Right hindlimb (tissue), 1 donor: Measurements from ENCODE around the gene MYBPH.
A peak's percentile ranks its signal among the peaks of the same experiment; 100 is the strongest.

Source experiments
- DNase-seq: peaks from one replicate; pipeline ENCODE4 v3.0.0-alpha.2; 2018

The MYBPH gene, protein sequence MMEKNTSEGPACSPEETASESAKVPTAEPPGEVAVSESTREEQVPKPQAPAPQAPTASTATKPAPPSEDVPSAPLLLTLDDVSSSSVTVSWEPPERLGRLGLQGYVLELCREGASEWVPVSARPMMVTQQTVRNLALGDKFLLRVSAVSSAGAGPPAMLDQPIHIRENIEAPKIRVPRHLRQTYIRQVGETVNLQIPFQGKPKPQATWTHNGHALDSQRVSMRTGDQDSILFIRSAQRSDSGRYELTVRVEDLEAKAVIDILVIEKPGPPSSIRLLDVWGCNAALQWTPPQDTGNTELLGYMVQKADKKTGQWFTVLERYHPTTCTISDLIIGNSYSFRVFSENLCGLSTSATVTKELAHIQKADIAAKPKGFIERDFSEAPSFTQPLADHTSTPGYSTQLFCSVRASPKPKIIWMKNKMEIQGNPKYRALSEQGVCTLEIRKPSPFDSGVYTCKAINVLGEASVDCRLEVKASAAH

DNA sequence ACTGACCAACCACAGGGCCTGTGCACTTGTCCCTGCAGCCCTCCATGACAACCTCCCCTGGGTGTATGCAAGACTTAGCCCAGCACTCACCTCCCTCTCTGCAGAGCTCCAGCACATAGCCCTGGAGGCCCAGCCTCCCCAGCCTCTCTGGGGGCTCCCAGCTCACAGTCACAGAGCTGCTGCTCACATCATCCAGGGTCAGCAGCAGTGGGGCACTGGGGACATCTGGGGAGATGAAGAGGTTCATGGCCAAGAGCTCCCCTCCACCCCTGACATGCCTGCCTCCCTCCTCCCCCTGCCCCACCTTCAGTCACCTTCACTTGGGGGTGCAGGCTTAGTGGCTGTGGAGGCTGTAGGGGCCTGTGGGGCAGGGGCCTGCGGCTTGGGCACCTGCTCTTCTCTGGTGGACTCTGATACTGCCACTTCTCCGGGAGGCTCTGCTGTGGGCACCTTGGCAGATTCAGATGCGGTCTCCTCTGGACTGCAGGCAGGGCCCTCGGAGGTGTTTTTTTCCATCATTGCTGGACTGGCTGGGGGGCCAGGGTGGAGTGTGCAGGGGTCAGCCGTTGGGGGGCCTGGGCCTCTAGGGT lies at the start of gene MYBPH:
Gene MYBPH, minus strand, starts transcription at position 590 of the 590 bp plus-strand sequence. Its CDS starts 71 bp downstream, at position 519.
- DNase-seq: no peak

DNA sequence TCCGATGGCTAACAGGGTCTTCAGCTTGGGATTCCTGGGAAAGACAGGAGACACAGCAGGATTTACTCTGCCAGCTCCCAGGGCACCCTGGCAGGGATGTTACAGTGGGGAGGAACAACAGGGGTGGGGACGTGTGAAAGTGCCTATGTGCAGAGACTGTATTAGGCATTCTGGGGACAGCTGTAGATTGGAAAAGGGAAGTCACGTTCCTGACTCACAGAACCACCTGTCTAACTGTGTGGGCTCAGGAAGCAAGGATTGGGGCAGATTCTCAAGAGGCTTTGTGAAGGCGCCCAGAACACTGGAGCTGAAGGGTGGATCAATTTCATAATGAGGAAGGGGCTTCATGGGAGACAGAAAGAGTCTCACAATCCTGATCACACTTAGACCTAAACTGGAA lies 49.4 kb upstream of the MYBPH start:
- DNase-seq: no peak

DNA sequence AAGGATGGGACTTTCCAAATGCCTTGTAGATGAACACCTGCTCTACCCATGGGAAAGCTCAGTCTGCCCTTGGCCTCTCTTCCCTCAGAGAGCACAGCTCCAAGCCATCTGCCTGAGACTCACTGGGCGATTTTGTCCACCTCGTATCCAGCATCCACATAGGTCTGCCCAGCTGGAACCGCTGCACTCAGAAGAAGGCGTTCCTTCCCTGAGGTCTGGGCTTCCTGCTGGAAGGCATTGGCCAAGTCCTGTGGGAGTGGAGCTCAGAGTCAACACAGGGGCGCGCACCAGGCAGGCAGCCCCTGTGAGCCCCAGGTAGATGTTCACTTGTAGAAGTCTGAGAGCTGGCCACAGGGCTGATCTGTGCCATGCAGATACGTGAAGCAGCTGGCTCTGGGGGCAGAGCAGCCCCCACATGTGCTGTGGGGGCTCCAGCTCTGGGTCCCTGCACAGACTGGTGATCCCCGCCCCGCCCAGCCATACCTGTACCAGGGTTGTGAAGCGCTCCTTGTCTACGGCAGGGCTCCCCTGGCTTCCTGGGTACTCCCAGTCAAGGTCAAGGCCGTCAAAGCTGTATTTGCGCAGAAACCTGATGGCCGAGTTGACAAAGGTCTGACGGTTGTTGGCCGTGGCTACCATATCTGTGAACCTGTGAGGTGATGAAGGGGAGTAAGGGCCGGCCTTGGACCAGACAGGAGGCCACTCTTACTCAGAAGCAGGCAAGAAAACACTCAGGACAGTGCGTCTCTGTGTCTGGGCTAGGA lies 47.6 kb upstream of the MYBPH start:
- DNase-seq: no peak

DNA sequence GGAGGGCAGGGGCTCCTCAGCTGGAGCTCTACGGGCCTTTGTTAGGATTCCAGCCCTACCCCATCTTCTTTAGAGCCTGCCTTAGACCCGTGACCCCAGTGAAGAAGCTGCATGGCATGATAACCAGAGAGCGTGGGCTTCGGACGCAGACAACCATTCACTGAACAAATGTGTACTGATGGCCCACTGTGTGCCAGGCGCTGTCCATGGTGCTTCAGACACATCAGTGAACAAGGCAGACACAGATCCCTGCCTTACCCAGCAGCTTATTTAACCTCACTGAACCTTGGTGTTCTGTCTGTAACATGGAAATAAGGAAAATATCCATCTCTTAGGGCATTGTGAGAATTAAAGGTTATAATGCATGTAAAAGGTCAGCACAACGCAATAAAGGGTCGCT lies 44.3 kb upstream of the MYBPH start:
- DNase-seq: no peak

DNA sequence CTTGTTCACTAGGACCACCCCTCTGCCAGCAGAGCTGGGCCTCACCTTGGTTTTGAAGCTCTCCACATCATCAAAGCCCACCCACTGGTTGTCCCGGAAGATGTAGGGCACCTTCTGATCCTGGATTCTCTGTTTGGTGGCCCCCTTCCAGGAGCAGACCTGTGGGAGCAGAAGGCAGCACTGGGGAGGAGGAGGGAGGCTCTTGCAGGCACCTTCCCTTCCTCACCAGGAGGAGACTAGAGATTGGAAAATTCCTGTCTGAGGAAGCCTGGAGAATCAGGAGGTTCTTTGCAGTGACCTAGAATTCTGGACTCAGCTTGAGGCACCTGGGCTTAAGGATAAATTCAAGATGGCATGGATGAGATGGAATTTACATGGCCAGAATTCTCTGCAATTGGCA lies 43.5 kb upstream of the MYBPH start:
- no peak for DNase-seq

DNA sequence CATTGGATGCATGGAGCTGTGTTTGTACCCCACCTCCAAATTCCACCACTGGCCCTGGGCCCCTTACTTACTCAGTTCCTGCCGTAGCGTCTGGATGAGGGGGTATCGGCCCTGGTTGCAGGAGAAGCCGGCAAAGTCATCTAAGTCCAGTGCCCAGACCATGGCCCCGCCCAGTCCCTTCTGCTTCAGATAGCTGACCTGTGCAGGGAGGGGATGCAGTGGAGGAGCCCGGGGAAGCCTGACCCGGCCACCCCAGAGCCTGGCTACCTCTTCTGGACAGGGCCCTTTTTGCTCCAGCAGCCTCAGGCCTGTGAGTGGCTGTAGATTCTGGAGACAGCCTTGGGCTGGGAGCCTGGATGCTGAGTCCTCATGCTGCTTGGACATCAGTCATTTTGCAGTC lies 42.0 kb upstream of the MYBPH start:
- no peak for DNase-seq

DNA sequence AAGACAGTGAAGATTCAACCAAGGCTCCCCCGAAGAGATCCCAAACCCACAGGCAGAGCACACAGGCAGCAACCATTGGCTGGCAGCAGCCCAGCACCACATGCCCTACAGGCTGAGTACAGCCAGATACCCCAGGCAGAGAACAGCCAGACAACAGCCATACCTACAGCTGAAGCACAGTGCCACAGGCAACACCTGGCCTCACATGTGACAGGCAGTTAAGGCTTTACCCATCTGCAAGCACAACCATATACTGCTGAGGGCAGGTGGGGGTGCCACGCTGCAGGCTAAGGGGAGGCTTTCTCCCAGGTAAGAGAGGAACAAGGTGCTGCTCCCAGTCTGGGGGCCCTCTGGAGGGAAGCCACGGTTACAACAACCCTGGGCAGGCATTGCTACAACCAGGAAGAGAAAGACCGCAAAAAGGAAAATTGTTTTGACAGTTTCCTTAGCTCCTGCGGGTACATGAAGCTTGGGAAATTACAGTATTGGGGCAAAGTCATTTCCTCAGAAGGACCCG lies 41.6 kb upstream of the MYBPH start:
- no peak for DNase-seq

DNA sequence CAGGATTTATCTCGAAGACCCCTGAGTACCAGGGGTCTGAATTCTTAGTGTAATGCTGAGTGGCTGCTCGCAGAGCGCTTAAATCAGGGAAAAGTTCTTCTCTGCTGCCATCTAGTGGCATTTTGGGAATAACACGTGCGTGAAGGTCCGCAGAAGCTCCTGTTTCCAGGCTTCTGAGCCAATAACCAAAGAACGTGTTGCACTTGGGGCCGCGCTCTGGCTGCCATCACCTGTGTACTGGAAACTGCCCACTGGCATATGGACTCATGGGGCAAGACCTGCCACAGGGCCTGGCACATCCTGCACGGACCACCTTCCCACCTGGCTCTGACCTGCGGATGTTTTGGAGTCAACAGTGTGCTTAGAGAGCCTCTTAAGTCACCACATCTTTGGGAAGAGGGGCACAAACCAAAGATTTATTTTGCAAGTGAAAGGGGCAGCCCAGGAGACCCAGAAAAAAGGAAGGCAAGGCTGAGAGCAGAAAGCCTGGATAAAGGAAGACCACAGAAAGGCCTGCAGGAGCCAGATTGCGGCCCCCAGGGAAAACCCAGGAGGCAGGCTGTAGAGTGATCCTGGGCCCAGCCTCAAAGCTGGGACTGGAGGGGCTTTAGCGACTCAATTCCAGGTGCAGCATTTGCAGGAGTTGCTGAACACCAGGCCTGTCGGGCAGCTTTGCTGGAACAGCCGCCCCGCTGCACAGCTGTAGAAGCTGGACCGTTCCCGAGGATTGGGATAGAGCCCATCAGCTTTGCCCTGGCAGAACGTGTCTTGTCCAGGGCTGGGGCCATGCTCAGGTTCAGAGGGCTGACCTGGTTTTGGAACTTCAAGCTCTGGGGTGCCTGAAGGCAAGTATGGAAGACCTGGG lies 40.9 kb upstream of the MYBPH start:
- DNase-seq: peak; percentile 67

DNA sequence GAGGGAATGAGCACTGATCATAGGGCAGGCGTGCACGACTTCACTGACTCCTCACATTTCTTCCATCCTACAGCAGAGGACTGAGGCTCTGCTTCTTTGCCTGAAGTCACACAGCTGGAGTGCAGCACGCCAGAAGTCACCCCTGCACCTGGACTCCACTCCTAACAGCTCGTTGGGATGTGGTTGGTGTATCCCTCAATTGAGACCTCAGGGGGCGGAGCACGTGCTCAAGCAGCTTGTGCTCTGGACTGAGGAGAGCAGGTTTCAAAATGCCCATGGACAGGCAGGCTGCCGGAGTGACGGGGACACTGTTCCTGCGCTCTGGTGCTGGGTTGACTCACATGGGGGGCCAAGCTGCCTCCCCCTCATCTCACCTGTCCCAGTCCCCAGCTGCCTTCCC lies 39.9 kb upstream of the MYBPH start:
- peak; percentile 38 for DNase-seq

DNA sequence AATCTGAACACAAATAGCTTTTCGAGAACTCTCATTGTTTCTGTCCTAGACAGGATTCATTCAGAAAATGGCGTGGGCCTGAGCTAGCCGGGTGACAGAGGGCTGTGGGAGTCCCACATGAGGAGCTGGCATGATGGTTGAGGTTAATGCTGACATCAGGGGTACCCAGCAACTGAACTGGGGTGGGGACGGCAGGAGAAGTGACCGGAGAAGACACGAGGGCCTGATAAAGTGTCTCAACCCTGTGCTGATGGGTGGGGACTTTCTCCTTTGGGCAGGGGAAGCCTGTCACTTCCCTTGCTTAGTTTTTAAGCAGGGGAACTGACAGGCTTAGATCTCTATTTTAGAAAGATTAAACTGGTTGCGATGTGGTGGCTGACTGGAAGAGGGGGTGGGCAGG lies 39.2 kb upstream of the MYBPH start:
- DNase-seq: no peak

DNA sequence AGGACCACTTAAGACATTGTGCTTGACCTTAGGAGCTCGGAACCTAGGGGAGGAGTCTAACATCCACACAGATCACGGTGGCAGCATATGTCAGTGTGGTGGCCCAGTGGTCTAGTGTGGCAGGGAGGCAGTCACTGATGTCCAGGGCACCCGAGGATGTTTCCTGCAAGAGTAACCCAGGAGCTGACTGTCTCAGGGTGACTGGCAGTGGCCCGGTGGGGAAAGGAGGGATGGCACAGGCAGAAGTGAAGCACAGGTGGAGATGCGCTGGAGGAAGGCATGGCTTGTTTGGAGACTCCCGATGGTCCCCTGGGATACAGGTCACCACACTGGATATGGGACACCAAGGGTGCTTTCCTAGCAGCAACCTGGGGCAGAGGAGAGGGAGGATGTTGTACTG lies 37.5 kb upstream of the MYBPH start:
- no peak for DNase-seq

DNA sequence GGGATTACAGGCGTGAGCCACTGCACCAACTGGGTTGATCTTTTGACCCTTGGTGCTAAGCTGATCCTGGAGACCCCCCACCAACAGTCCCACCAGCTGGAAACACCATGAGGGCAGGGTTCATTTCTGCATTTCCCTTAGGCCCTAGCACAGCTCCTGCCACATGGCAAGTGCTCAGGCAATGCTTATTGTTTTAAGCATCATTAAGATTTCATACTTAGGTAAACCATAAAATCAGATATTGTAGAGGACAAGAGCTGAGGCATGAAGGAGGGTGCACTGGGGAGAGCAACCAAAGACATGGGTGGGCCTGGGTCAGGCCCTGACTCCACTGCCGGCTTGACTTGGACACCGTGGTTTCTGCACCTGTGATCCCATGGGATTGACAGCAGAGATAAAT lies 36.2 kb upstream of the MYBPH start:
- DNase-seq: no peak

DNA sequence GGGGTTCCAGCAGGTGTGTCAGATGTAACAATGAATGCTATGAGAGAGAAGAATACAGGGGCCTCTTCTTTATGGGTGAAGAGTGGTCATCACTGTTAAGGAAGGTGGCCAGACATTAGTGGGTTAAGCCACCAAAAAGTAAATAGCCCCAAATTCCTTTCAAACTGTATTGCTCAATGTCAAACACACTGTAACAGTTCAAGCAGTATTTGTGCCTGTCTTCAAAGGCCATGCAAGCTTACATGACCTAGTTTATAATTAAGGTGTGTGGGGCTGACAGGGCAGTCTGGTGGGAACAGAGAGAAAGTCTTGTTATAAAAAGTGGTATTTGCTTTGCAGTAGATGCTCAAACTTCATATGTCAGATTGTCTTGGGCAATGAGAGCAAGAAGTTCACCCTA lies 35.4 kb upstream of the MYBPH start:
- DNase-seq: no peak

DNA sequence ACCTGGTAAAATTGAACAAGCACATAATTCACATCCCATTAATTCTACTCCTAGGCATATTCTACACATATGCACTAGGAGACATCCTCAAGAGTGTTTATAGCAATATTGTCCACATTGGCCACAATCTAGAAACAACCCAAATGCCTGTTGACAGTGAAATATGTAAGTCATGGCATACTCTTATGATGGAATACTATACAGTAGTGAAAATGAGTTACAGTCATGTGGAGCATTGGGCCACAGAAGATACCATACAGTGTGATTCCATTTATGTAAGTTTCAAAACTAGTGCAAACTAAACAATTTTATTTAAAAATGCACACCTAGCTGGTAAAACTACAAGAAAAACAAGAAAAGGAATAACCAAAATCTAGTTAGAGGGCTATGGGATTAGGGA lies 34.7 kb upstream of the MYBPH start:
- no peak for DNase-seq

DNA sequence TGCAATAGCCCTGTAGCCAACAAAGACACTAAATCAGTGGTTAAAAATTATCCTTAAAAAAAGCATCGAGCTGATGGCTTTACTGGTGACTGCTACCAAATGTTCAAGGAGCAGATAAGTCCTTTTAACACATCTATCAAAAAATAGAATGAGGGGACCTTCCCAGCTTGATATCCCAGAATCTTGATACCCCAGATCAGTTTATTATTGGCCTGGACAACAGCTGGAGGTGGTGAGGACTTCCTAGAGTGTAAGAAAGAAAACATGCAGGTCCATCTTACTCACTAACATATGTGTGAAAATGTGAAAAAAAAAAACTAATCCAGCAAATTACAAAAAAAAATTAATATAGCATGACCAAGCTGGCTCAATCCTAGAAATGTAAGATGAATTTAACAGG lies 32.6 kb upstream of the MYBPH start:
- no peak for DNase-seq

DNA sequence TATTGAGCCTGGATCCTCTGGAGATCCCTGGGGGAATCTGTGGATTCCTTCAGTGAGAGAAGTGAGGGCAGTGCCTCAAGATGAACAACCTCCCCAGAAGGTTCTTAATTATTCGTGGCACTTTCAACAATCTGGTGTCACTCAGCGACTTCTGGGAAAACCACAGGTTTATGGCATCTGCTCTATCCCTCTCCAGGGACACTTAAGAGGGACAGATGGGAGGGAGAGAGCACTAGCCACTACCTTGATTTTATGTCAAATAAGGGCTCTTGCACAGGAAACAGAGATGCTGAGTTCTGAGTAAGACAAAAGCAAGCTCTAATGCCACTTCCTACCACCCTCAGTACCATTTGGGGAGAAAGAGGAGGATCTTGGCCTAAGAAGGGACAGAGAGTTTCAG lies 32.1 kb upstream of the MYBPH start:
- DNase-seq: no peak

DNA sequence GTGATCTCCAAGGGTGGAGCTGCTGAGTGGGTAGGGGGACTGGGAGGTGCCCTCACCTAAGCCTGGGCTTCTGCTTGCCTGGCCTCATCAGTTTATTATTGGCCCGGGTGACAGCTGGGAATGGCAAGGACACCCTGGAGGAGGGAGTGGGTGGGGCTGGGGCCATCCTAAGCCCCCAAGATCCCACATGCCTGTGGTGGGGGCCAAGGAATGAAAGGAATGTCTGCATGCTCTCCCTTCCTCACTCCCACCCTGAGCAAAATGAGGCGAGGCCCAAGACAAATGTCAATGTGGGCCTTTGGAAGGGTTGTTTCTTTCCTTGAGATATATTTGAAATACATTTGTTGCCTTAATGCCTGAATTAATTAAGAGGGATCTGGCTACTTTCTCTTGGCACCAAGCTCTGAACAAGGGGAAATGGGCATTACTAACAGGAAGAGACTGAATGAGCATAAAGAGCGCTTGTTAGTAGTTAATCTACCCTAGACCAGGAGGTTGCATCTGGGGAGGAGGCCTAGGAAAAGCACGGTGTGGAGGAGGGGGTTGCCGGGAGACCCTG lies 30.6 kb upstream of the MYBPH start:
- DNase-seq: peak; percentile 61

DNA sequence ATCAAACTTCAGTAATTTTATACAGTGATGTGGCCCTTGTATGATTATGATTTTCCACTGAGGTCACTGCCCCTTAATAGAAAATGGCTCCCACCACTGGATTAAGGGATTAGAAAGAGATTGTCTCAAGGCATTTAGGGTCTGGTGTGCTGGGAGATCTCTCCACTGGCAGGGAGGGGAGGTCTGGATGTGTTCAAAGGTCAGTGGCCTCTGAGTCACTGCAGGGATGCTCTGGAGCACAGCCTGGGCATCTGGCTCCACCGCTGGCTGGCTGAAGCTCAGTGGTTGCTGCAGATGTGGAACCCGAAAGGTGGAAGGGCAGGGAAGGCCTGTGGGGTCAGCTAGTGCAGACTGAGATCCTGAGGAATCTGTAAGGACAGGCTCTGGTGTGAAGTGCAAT lies 29.1 kb upstream of the MYBPH start:
- no peak for DNase-seq

DNA sequence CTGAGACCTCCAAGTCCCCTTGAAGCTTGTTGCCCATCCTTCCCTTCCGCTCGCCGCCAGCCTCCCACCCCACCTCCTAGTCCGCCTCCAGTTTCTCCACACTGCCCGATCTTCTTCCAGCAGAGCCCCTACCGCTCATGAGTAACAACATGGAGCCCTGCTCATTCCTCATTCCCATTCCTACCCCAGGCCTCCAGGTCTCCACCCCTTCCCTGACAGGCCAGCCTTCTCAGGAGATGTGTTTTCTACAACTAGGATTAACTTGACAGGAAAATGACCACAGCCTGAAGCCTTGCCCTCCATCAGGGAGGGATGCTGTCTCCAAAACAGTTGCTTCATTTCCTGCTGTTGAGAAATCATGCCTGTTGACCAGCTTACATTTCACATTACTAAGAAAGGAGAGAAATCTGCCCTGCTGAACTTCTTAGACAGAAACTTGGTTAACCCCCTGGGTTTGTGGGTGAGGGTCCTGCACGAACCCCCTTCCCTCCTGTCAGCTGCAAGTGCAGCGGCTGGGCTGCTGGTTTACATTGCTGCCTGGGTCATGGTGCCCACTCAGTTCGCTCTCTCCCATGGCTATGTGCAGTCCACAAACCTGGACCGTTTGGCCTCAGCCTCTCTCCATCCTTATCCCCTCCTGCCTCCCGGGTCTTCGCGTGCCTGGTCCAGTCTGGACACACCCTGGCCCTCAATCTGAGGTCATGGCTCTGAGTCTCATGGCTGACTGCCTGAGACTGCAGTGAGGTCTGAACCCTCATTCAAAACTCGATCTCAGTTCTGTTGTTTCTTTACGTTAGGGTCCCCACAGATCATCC lies 27.0 kb upstream of the MYBPH start:
- no peak for DNase-seq

DNA sequence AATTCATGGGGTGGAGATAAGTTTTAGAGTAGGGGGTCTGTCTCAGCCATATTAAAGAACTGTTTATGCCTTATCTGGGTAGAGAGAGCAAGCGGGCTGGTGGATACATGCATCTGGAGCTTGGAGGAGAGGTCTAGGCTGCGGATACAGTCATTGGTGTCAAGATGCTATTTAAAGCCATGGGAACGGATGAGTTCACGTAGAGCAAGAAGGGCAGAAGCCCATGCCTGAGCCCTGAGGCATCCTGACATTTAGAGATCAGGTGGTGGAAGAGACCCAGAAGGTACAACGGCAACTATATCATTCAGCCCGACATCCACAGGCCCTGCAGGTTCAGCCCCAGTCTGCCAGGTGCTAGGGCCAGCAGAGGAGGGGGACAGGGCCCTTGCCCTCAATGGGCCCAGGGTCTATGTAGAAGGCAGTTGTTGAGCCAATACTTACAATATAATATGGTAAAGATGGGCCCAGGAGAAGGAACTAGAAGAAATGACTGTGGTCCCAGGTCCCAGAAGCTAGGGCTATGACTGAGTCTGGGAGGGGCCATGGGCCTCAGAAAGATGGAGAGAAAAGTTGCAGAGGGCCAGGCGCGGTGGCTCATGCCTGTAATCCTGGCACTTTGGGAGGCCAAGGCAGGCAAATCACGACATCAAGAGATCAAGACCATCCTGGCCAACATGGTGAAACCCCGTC lies 26.0 kb upstream of the MYBPH start:
- no peak for DNase-seq

DNA sequence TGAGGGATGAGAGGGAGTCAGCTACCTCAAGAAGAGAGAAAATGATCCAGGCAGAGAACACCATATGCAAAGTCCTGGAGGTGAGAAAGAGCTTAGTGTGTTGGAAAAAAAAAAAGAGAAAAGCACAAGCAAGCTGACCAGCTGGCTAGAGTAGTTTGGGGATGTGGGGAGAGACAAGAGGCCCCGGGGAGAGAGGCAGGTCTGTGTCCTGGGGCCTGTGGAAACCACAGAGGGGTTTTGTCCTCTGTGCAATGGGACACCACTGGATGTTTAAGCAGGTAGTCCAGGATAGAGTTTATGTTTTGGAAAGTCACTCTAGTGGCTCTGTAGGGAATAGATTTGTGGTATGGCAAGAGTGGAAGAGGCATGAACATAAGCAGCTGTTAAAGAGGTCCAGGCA lies 25.3 kb upstream of the MYBPH start:
- DNase-seq: no peak
